ENCODE measurements around the gene EML1. TPM values are rescaled to one million over a fixed set of nuclear protein-coding genes. Genes with fewer than 3 reads are reported as not detected.

Gene EML1
- total RNA-seq, 2 experiments from 2014 or later: not detected

- Histone ChIP-seq H3K9me2 (ENCODE audit: insufficient read depth, low read length) (no peaks in the 10 kb centered on the region), H3K36me3 (ENCODE audit: insufficient read depth, low read length) (no peaks in the 10 kb centered on the region), H3K4me3 (ENCODE audit: low read depth, low read length, poor library complexity, severe bottlenecking) (peak overlapping the region; percentile 76), H2AFZ (ENCODE audit: low read length) (peak overlapping the region; percentile 62; the same call in 1 of the 2 replicates), H3K9me3 (ENCODE audit: low read length) (no peaks in the 10 kb centered on the region), H3K4me2 (ENCODE audit: low read length) (peak overlapping the region; percentile 52), H4K20me1 (ENCODE audit: insufficient read depth, low read length) (no peaks in the 10 kb centered on the region; the same call in 1 of the 2 replicates), H3K79me2 (ENCODE audit: insufficient read depth, low read depth, low read length) (no peaks in the 10 kb centered on the region), H3K27ac (ENCODE audit: low read depth, low read length, poor library complexity, severe bottlenecking) (peak overlapping the region; percentile 29), H3K4me1 (ENCODE audit: insufficient read depth, low read length, poor library complexity, severe bottlenecking) (peaks cover 15% of the 10 kb centered on the region)
- BruUV-seq (replicated peaks): no TSS peak
- POLR2A ChIA-PET: interaction anchor here (0.6 kb wide), 1 partner anchor 291 kb away, joined by 4 read pairs; no protein-coding TSS in a partner anchor
- CTCF ChIA-PET (ENCODE audit: unreplicated experiment): no interaction called here
- peak; percentile 89 for DNase-seq (ENCODE audit: low spot score)
- TF ChIP-seq, protein P1, sequence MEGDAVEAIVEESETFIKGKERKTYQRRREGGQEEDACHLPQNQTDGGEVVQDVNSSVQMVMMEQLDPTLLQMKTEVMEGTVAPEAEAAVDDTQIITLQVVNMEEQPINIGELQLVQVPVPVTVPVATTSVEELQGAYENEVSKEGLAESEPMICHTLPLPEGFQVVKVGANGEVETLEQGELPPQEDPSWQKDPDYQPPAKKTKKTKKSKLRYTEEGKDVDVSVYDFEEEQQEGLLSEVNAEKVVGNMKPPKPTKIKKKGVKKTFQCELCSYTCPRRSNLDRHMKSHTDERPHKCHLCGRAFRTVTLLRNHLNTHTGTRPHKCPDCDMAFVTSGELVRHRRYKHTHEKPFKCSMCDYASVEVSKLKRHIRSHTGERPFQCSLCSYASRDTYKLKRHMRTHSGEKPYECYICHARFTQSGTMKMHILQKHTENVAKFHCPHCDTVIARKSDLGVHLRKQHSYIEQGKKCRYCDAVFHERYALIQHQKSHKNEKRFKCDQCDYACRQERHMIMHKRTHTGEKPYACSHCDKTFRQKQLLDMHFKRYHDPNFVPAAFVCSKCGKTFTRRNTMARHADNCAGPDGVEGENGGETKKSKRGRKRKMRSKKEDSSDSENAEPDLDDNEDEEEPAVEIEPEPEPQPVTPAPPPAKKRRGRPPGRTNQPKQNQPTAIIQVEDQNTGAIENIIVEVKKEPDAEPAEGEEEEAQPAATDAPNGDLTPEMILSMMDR (conservative IDR thresholded peaks at IDR 0.05; ENCODE audit: low read length): no peak
- no peak for TF ChIP-seq EZH2phosphoT487 (IDR thresholded peaks at IDR 0.05; ENCODE audit: borderline replicate concordance, low read depth, low read length)
- intact Hi-C loops (cut with micrococcal nuclease; ENCODE audit: unreplicated experiment): loop anchor here (10.0 kb wide), 1 partner anchor 403 kb away; the partner anchor contains the start of gene WDR25
These were observed 178.1 kb downstream of the EML1 start for GRCh38 chr14:99971087-99971940.

- Histone ChIP-seq H3K4me3 (ENCODE audit: low read depth, low read length, poor library complexity, severe bottlenecking) (peak overlapping the region; percentile 76), H3K9me2 (ENCODE audit: insufficient read depth, low read length) (no peaks in the 10 kb centered on the region), H3K79me2 (ENCODE audit: insufficient read depth, low read depth, low read length) (no peaks in the 10 kb centered on the region), H2AFZ (ENCODE audit: low read length) (peak overlapping the region; percentile 60; the same call in 1 of the 2 replicates), H3K36me3 (ENCODE audit: insufficient read depth, low read length) (no peaks in the 10 kb centered on the region), H4K20me1 (ENCODE audit: insufficient read depth, low read length) (no peaks in the 10 kb centered on the region; the same call in 1 of the 2 replicates), H3K9me3 (ENCODE audit: low read length) (no peaks in the 10 kb centered on the region), H3K4me1 (ENCODE audit: insufficient read depth, low read length, poor library complexity, severe bottlenecking) (peaks cover 15% of the 10 kb centered on the region), H3K27ac (ENCODE audit: low read depth, low read length, poor library complexity, severe bottlenecking) (no peak overlapping the region), H3K4me2 (ENCODE audit: low read length) (peak overlapping the region; percentile 90)
- CTCF ChIA-PET (ENCODE audit: unreplicated experiment): no interaction called here
- no peak for TF ChIP-seq EZH2phosphoT487 (IDR thresholded peaks at IDR 0.05; ENCODE audit: borderline replicate concordance, low read depth, low read length)
- TF ChIP-seq, protein P1 (conservative IDR thresholded peaks at IDR 0.05; ENCODE audit: low read length): no peak
- peak; percentile 19 for DNase-seq (ENCODE audit: low spot score)
- POLR2A ChIA-PET: interaction anchor here (1.1 kb wide), 1 partner anchor 10 kb away, joined by 3 read pairs; no protein-coding TSS in a partner anchor
- no TSS peak for BruUV-seq (replicated peaks)
- intact Hi-C loops (cut with micrococcal nuclease; ENCODE audit: unreplicated experiment): loop anchor here (10.0 kb wide), 1 partner anchor 403 kb away; the partner anchor contains the start of gene WDR25
These were observed 178.9 kb downstream of the EML1 start for GRCh38 chr14:99971941-99972747.
